HL-60 (cell line): Measurements from ENCODE around the gene ESYT2.
"Not testable (repeated sequence)": the region's sequence is repeated elsewhere in the genome, so short reads cannot be mapped to it uniquely, and the experiment has no call there.

Experiments used
- DNase-seq, 2 experiments: peaks; one replicate each; pipeline ENCODE4 v3.0.0-alpha.2; 2010 to 2020; ENCODE audit warnings: low read depth in 1 of 2, low spot score in 1 of 2
- H3K27ac ChIP-seq: fragments of 250-450 bp; sonication (Bioruptor Pico); replicated peaks from 2 replicates; pipeline ENCODE4 v1.5.1; 2020; ENCODE audit warnings: mild to moderate bottlenecking, moderate library complexity
- H3K27me3 ChIP-seq: fragments of 250-450 bp; sonication (Bioruptor Pico); 2 replicates; pipeline ENCODE4 v1.5.1; 2021; ENCODE audit warnings: mild to moderate bottlenecking, moderate library complexity; ENCODE audit not compliant: insufficient read depth, poor library complexity, severe bottlenecking
- H3K4me3 ChIP-seq: replicated peaks from 2 replicates; pipeline ENCODE4 v1.5.1; 2011; ENCODE audit warnings: mild to moderate bottlenecking, control low read depth, low read length; ENCODE audit not compliant: insufficient read depth
- CTCF ChIP-seq: IDR thresholded peaks from one replicate; pipeline ENCODE4 v1.5.1; 2011; ENCODE audit warnings: low read length, control low read depth, inconsistent platforms; ENCODE audit not compliant: insufficient read depth
- GABPA ChIP-seq: IDR thresholded peaks from 2 replicates; pipeline ENCODE4 v1.6.1; 2012; ENCODE audit warnings: low read depth
- POLR2AphosphoS5 ChIP-seq: IDR thresholded peaks from 2 replicates; pipeline ENCODE4 v1.6.1; 2012; ENCODE audit warnings: low read depth
- REST ChIP-seq: IDR thresholded peaks from 2 replicates; pipeline ENCODE4 v1.6.1; 2012; ENCODE audit warnings: low read depth; ENCODE audit not compliant: insufficient replicate concordance
- SPI1 ChIP-seq: IDR thresholded peaks from 2 replicates; pipeline ENCODE4 v1.6.1; 2012; ENCODE audit warnings: low read depth, mild to moderate bottlenecking, borderline replicate concordance

Gene ESYT2

DNA sequence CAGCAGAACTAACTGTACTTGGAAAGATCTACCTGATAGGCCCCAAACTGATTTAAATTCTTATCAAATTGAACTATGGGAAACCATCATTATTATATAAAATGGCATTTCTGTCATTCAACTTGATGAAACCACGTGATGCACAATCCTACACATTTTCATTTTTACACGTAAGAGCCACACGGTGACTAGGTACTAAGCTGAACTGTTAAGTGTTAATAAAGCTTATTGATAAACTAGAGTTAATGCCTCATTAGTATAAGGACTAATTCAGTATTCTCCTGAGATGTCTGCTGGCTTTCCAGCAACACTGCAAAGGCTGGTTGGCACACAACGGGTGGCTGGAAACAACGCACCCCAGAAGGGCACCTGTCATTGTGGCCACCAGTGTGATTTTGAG is 129.3 kb downstream of the ESYT2 start:
- no peak for DNase-seq
- TF ChIP-seq CTCF (no peak), GABPA (no peak), REST (no peak), SPI1 (no peak), POLR2AphosphoS5 (no peak)
- Histone ChIP-seq H3K27ac (no peak overlapping the region), H3K27me3 (no peaks in the 10 kb centered on the region), H3K4me3 (no peak overlapping the region)

- Histone ChIP-seq H3K4me3 (no peak overlapping the region), H3K27me3 (no peaks in the 10 kb centered on the region), H3K27ac (no peak overlapping the region)
- DNase-seq = no peak
- TF ChIP-seq SPI1 (no peak), CTCF (no peak), GABPA (no peak), POLR2AphosphoS5 (no peak), REST (no peak)
Measured at GRCh38 chr7:158699341-158699740, 130.0 kb downstream of the ESYT2 start.

DNA sequence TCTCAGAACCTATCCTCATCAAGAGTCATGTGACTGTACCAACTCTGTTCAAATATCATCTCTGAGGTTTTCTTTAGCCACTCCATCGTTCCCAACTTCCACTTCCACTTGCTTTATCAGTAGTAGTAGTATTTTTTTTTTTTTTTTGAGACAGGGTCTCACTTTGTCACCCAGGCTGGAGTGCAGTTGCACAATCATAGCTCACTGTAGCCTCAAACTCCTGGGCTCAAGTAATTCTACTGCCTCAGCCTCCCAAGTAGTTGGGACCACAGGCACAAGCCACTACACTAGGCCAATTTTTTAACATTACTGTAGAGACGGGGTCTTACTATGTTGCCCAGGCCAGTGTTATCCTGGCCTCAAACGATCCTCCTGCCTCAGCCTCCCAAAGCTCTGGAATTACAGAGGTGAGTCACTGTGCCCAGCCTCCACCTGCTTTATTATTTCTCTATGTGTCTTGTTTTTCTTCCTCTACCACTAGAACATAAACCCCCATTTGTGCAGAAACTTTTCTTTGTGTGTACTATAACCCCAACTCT is 130.6 kb downstream of the ESYT2 start:
- no peak for TF ChIP-seq GABPA
- no peak for TF ChIP-seq POLR2AphosphoS5
- TF ChIP-seq REST = no peak
- TF ChIP-seq SPI1 = no peak
- no peak for DNase-seq
- no peak overlapping the region for H3K27ac ChIP-seq
- no peak overlapping the region for H3K4me3 ChIP-seq
- no peaks in the 10 kb centered on the region for H3K27me3 ChIP-seq

GRCh38 chr7:158697597-158697996 is 131.7 kb downstream of the ESYT2 start:
- H3K27ac ChIP-seq = not testable (repeated sequence)

More at GRCh38 chr7:158697597-158697996, 131.7 kb downstream of the ESYT2 start:
- H3K27me3 ChIP-seq, H3K4me3 ChIP-seq, DNase-seq: not testable (repeated sequence)
